K562 (cell line): ENCODE results near the gene FGF12. TPM values are rescaled to one million over a fixed set of nuclear protein-coding genes. Genes with fewer than 3 reads are reported as not detected.
A peak's percentile ranks its signal among the peaks of the same experiment; 100 is the strongest.

Source experiments
- ATAC-seq: fragments of 200-7000 bp; cut with Tn5 transposase; 3 replicates; pipeline ENCODE4 v1.9.1; 2020; ENCODE audit warnings: moderate library complexity
- BruUV-seq: library from RNA; stranded (reverse); fragments of 400-500 nt; replicated peaks from 2 replicates; lab custom pipeline; 2021; lab: Mats Ljungman, UMichigan
- CTCF ChIA-PET: fragments of 300-600 bp; formaldehyde crosslinking; extraction: SDS; loops from one replicate; lab custom pipeline; 2021; ENCODE audit warnings: low intra/inter-chr PET ratio; lab: Yijun Ruan, JAX
- POLR2A ChIA-PET: fragments of 300-600, 350-650 bp; sonication (Branson Sonifier 250); formaldehyde crosslinking; extraction: SDS; loops from one replicate; lab custom pipeline; 2021; ENCODE audit warnings: antibody characterized with exemption, inconsistent platforms; lab: Yijun Ruan, JAX
- DNase-seq, 4 experiments: peaks; one replicate each; pipeline versions ENCODE4 v3.0.0 to v3.0.0-alpha.2; 2011 to 2018; ENCODE audit warnings: low spot score in 3 of 4, mixed read lengths in 3 of 4; ENCODE audit errors: extremely low read depth in 1 of 4
- FAIRE-seq: peaks from 2 replicates; lab custom pipeline; 2011; peaks lifted over from hg19 to GRCh38; lab: Jason Lieb, UNC
- H2AFZ ChIP-seq: 2 replicates; pipeline ENCODE4 v1.6.0; 2011; ENCODE audit warnings: low read depth, low read length, control low read depth, inconsistent platforms
- H3K27ac ChIP-seq: fragments of 200-600 bp; 3 replicates; pipeline ENCODE4 v1.8.0; 2011; ENCODE audit warnings: low read depth, mild to moderate bottlenecking, control low read depth, inconsistent platforms, low read length, moderate library complexity, mixed read lengths; ENCODE audit errors: extremely low read depth
- H3K27me3 ChIP-seq, 2 experiments: fragments of 300-600 bp in 1 of 2; 2 replicates in 1 of 2; 3 replicates in 1 of 2; pipeline versions ENCODE4 v1.6.0 to v1.8.0; 2011; ENCODE audit warnings: inconsistent platforms in 2 of 2, low read length in 2 of 2, mild to moderate bottlenecking in 1 of 2, mixed read lengths in 1 of 2, moderate library complexity in 1 of 2; ENCODE audit not compliant: control insufficient read depth in 2 of 2, insufficient read depth in 2 of 2
- H3K36me3 ChIP-seq: fragments of 300-600 bp; 3 replicates; pipeline ENCODE4 v1.8.0; 2011; ENCODE audit warnings: mild to moderate bottlenecking, low read length, inconsistent platforms; ENCODE audit not compliant: control insufficient read depth, insufficient read depth
- H3K4me1 ChIP-seq, 2 experiments: fragments of 200-600 bp in 1 of 2; replicated peaks in 1 of 2; 2 replicates in 1 of 2; 3 replicates in 1 of 2; pipeline versions ENCODE4 v1.5.1 to v1.8.0; 2011; ENCODE audit warnings: inconsistent platforms in 2 of 2, low read length in 2 of 2, mild to moderate bottlenecking in 1 of 2, mixed read lengths in 1 of 2, moderate library complexity in 1 of 2; ENCODE audit not compliant: control insufficient read depth in 2 of 2, insufficient read depth in 2 of 2
- H3K4me2 ChIP-seq: 2 replicates; pipeline ENCODE4 v1.6.1; 2011; ENCODE audit warnings: low read length, control low read depth, inconsistent platforms, mixed read lengths; ENCODE audit not compliant: insufficient read depth
- H3K4me3 ChIP-seq: fragments of 200-600 bp; sonication (generic), shearing (Covaris generic); 2 replicates; pipeline ENCODE4 v1.5.1; 2016; ENCODE audit warnings: control low read depth, inconsistent platforms
- H3K79me2 ChIP-seq: fragments of 200-600 bp; 3 replicates; pipeline ENCODE4 v1.8.0; 2011; ENCODE audit warnings: low read length, inconsistent platforms; ENCODE audit not compliant: control insufficient read depth, insufficient read depth
- H3K9ac ChIP-seq, 2 experiments: 2 replicates each; pipeline versions ENCODE4 v1.6.0 to v1.6.1; 2011; ENCODE audit warnings: low read depth in 2 of 2, low read length in 2 of 2, control low read depth in 1 of 2, inconsistent platforms in 1 of 2, mild to moderate bottlenecking in 1 of 2, mixed read lengths in 1 of 2; ENCODE audit not compliant: insufficient read depth in 1 of 2
- H3K9me1 ChIP-seq: one replicate; pipeline ENCODE4 v1.6.0; 2011; ENCODE audit warnings: inconsistent platforms, mild to moderate bottlenecking, low read length, moderate library complexity; ENCODE audit not compliant: control insufficient read depth, insufficient read depth
- H3K9me3 ChIP-seq: replicated peaks from 2 replicates; pipeline ENCODE4 v1.5.1; 2011; ENCODE audit warnings: low read depth, low read length, inconsistent platforms; ENCODE audit not compliant: control insufficient read depth, insufficient read depth
- H4K20me1 ChIP-seq: replicated peaks from 2 replicates; pipeline ENCODE4 v1.6.1; 2011; ENCODE audit warnings: low read length, inconsistent platforms, mixed read lengths; ENCODE audit not compliant: control insufficient read depth, insufficient read depth
- BRF2 ChIP-seq: IDR thresholded peaks from 3 replicates; pipeline ENCODE4 v1.6.1; 2011; ENCODE audit warnings: borderline replicate concordance, mild to moderate bottlenecking; ENCODE audit not compliant: insufficient read length, insufficient read depth
- CTCF ChIP-seq, 3 experiments: IDR thresholded peaks in 2 of 3; conservative IDR thresholded peaks in 1 of 3; 2 replicates each; pipeline ENCODE4 v1.5.1; 2011 to 2012; ENCODE audit warnings: low read length in 3 of 3, mild to moderate bottlenecking in 3 of 3, control low read depth in 2 of 3, improper control_type of control experiment in 1 of 3, inconsistent platforms in 1 of 3, low read depth in 1 of 3, mixed read lengths in 1 of 3, moderate library complexity in 1 of 3; ENCODE audit not compliant: insufficient read depth in 2 of 3
- GABPB1 ChIP-seq: sonication (generic); formaldehyde crosslinking; IDR thresholded peaks from 2 replicates; pipeline ENCODE4 v1.8.0; 2022; ENCODE audit warnings: mild to moderate bottlenecking, missing genetic modification reagents
- HINFP ChIP-seq: fragments of 450-650 bp; conservative IDR thresholded peaks from 2 replicates; pipeline ENCODE4 v1.6.1; 2016; ENCODE audit warnings: missing genetic modification characterization, low read depth, mild to moderate bottlenecking, control low read depth, missing compliant biosample characterization
- KDM4B ChIP-seq, 2 experiments: fragments of 450-650 bp in 1 of 2; sonication (generic) in 1 of 2; IDR thresholded peaks; 2 replicates each; pipeline ENCODE4 v1.6.1; 2016 to 2017; ENCODE audit warnings: borderline replicate concordance in 2 of 2, antibody characterized with exemption in 1 of 2, low read depth in 1 of 2, mild to moderate bottlenecking in 1 of 2
- NR4A1 ChIP-seq, 2 experiments: fragments of 250-450 bp in 1 of 2; fragments of 450-650 bp in 1 of 2; sonication (Bioruptor Pico) in 1 of 2; IDR thresholded peaks; 2 replicates each; pipeline versions ENCODE4 v1.4.0 to v1.6.1; 2016 to 2020; ENCODE audit warnings: mild to moderate bottlenecking in 2 of 2, missing compliant biosample characterization in 1 of 2, missing genetic modification characterization in 1 of 2, moderate library complexity in 1 of 2
- PHF8 ChIP-seq: fragments of 200-600 bp; sonication (generic); IDR thresholded peaks from 2 replicates; pipeline ENCODE4 v1.6.1; 2012; ENCODE audit warnings: mixed run types, mild to moderate bottlenecking, inconsistent platforms, low read length, moderate library complexity, borderline replicate concordance
- RAD21 ChIP-seq, 2 experiments: fragments of 250-450 bp in 1 of 2; fragments of 450-650 bp in 1 of 2; sonication (Bioruptor Pico) in 1 of 2; formaldehyde crosslinking in 1 of 2; IDR thresholded peaks in 1 of 2; conservative IDR thresholded peaks in 1 of 2; 2 replicates each; pipeline versions ENCODE4 v1.4.0 to v1.8.0; 2020 to 2022; ENCODE audit warnings: mild to moderate bottlenecking in 2 of 2, moderate library complexity in 1 of 2
- SMC3 ChIP-seq: conservative IDR thresholded peaks from 2 replicates; pipeline ENCODE4 v1.6.1; 2011; ENCODE audit warnings: low read depth, low read length, improper control_type of control experiment; ENCODE audit not compliant: insufficient read depth
- SRSF1 ChIP-seq: fragments of 200-400 bp; formaldehyde crosslinking; IDR thresholded peaks from 2 replicates; pipeline ENCODE4 v1.6.1; 2017; ENCODE audit warnings: mild to moderate bottlenecking, low read depth, low read length, moderate library complexity
- TEAD1 ChIP-seq, 2 experiments: fragments of 450-650 bp in 1 of 2; sonication (generic) in 1 of 2; formaldehyde crosslinking; IDR thresholded peaks; 2 replicates each; pipeline versions ENCODE4 v1.4.0 to v1.8.0; 2020 to 2022; ENCODE audit warnings: mild to moderate bottlenecking in 2 of 2, missing genetic modification reagents in 1 of 2
- TFE3 ChIP-seq: fragments of 450-650 bp; formaldehyde crosslinking; IDR thresholded peaks from 2 replicates; pipeline ENCODE4 v1.4.0; 2020; ENCODE audit warnings: mild to moderate bottlenecking, mixed read lengths
- ZNF431 ChIP-seq: sonication (generic); formaldehyde crosslinking; IDR thresholded peaks from 2 replicates; pipeline ENCODE4 v1.8.0; 2022; ENCODE audit warnings: mild to moderate bottlenecking, missing genetic modification reagents
- WGBS: fragments of 100-300 bp; shearing (Covaris generic); methylation state at CpG from one replicate; pipeline ENCODE4 v1.1.6; 2016; ENCODE audit warnings: low coverage, mixed read lengths; ENCODE audit not compliant: insufficient coverage; ENCODE audit errors: missing lambda C conversion rate; 5-methylcytosine and 5-hydroxymethylcytosine counted together
- in situ Hi-C: fragments of 300-500 bp; cut with MboI; formaldehyde crosslinking; loops from 4 replicates; pipeline ENCODE4 v1.15.0; 2018; ENCODE audit warnings: inconsistent platforms, mixed read lengths
- intact Hi-C: fragments of 100-400 bp; cut with micrococcal nuclease; formaldehyde crosslinking; loops from 2 replicates; pipeline ENCODE4 v1.14.2; 2022
- polyA plus RNA-seq, 8 experiments: library from polyadenylated mRNA; depleted of rRNA in 4 of 8; stranded (reverse) in 5 of 8; unstranded in 3 of 8; fragments of >200 nt; fragmentation: Nextera tagmentation in 2 of 8; fragmentation: Illumina TruSeq in 1 of 8; extraction: Ambion mirVana in 2 of 8; extraction: Trizol in 1 of 8; gene quantifications; 2 replicates each; pipeline versions ENCODE4 v1.2.1 to v1.2.3, GENCODE V29; 2011 to 2014; ENCODE audit warnings: inconsistent platforms in 1 of 8, missing spikeins in 1 of 8
- total RNA-seq, 7 experiments: library from RNA; depleted of rRNA in 6 of 7; stranded (reverse); fragments of >200 nt in 6 of 7; fragmentation: Illumina TruSeq in 2 of 7; extraction: Trizol in 2 of 7; gene quantifications; 2 replicates each; pipeline versions ENCODE4 v1.2.1 to v1.2.3, GENCODE V29; 2011 to 2021; ENCODE audit warnings: low replicate concordance in 1 of 7

The FGF12 gene
- total and polyA plus RNA-seq, 9 of the 15 experiments (the other 6 are each of a cell fraction or from before 2014, with no cell fraction given): not detected

- no TSS peak for BruUV-seq
- ATAC-seq: peak; percentile 64; the same call in 2 of the 3 replicates
- Histone ChIP-seq H3K9ac (no peak overlapping the region), H3K4me3 (no peak overlapping the region), H2AFZ (no peak overlapping the region), H3K27me3 (no peaks in the 10 kb centered on the region), H3K36me3 (no peaks in the 10 kb centered on the region), H3K9me3 (no peaks in the 10 kb centered on the region), H3K4me1 (no peaks in the 10 kb centered on the region), H3K27ac (no peak overlapping the region), H3K9me1 (no peaks in the 10 kb centered on the region), H4K20me1 (no peaks in the 10 kb centered on the region), H3K4me2 (no peak overlapping the region), H3K79me2 (no peaks in the 10 kb centered on the region)
- DNase-seq: peak; percentile 27 to 55 (median 50)
- FAIRE-seq: peak; percentile 6
- in situ Hi-C loops: no loop called here
- ChIA-PET POLR2A (no interaction called here), CTCF (interaction anchor here (0.7 kb wide), 1 partner anchor 326 kb away, joined by 4 read pairs; no protein-coding TSS in a partner anchor)
- intact Hi-C loops: loop anchor here (5.0 kb wide), 2 partner anchors 254 to 771 kb away; no protein-coding TSS in a partner anchor
- 3% methylated on average over 7 of the region's 7 CpGs for WGBS
- 0 out of 2 replicates have a peak, but pooled peaks have one; percentile 17 for TF ChIP-seq SMC3
- TF ChIP-seq ZNF431: no peak
- no peak for TF ChIP-seq SRSF1
- peak; percentile 26 to 39 for TF ChIP-seq RAD21 (CRISPR knock-in tag; conservative IDR thresholded peaks at IDR 0.05 in 1 of 2, IDR thresholded peaks at IDR 0.05 in 1 of 2)
- TF ChIP-seq TFE3 (CRISPR knock-in tag): peak; percentile 57
- TF ChIP-seq HINFP (tag): no peak
- no peak for TF ChIP-seq PHF8
- no peak for TF ChIP-seq NR4A1 (CRISPR knock-in tag; IDR thresholded peaks at IDR 0.05)
- no peak for TF ChIP-seq NR4A1 (tag; IDR thresholded peaks at IDR 0.05)
- no peak for TF ChIP-seq KDM4B (IDR thresholded peaks at IDR 0.05; ENCODE audit: borderline replicate concordance in 2 of 2, low read depth in 1 of 2)
- TF ChIP-seq BRF2: no peak
- no peak for TF ChIP-seq TEAD1 (CRISPR knock-in tag; IDR thresholded peaks at IDR 0.05)
- TF ChIP-seq CTCF (IDR thresholded peaks at IDR 0.05 in 2 of 3, conservative IDR thresholded peaks at IDR 0.05 in 1 of 3; ENCODE audit: insufficient read depth in 2 of 3, low read depth in 1 of 3, low read length in 3 of 3): peak; percentile 17 to 60 (median 49); a peak in 5 of 6 replicates
- TF ChIP-seq GABPB1 (CRISPR knock-in tag): no peak
Observed at GRCh38 chr3:192188218-192188835, 539.0 kb downstream of the FGF12 start.
